Measurements from ENCODE around the gene PCCA. TPM values are rescaled to one million over a fixed set of nuclear protein-coding genes. Genes with fewer than 3 reads are reported as not detected.
"Not testable (repeated sequence)": the region's sequence is repeated elsewhere in the genome, so short reads cannot be mapped to it uniquely, and the experiment has no call there.

The PCCA gene
- polyA plus RNA-seq, 1 experiment: 3.0 TPM

- ChIA-PET POLR2A (no interaction called here), CTCF (interaction anchor here (1.0 to 1.4 kb wide), 2 partner anchors 10 to 127 kb away, joined by 4 read pairs; no protein-coding TSS in a partner anchor)
- no peaks in the 10 kb centered on the region for H3K36me3 ChIP-seq (ENCODE audit: control insufficient read depth, insufficient read depth, low read length)
- DNase-seq (ENCODE audit: low read depth): no peak
- H3K27me3 ChIP-seq (ENCODE audit: control insufficient read depth, insufficient read depth, low read length): no peaks in the 10 kb centered on the region
- no peak for TF ChIP-seq CTCF (IDR thresholded peaks at IDR 0.05; ENCODE audit: insufficient read depth, low read depth, low read length)
- H3K4me3 ChIP-seq (ENCODE audit: low read depth, low read length): no peak overlapping the region
Measured at GRCh38 chr13:100387416-100387815, 298.5 kb downstream of the PCCA start.

- H3K27me3 ChIP-seq (ENCODE audit: control insufficient read depth, insufficient read depth, low read length); H3K4me3 ChIP-seq (ENCODE audit: low read depth, low read length); H3K36me3 ChIP-seq (ENCODE audit: control insufficient read depth, insufficient read depth, low read length); DNase-seq (ENCODE audit: low read depth); POLR2A ChIA-PET: not testable (repeated sequence)
- CTCF ChIA-PET: interaction anchor here (1.4 kb wide), 1 partner anchor 126 kb away, joined by 4 read pairs; no protein-coding TSS in a partner anchor
Measured at GRCh38 chr13:100388150-100388549, 299.3 kb downstream of the PCCA start.

GRCh38 chr13:100388923-100389322, 300.0 kb downstream of the PCCA start:
- Histone ChIP-seq H3K36me3 (ENCODE audit: control insufficient read depth, insufficient read depth, low read length) (no peaks in the 10 kb centered on the region), H3K4me3 (ENCODE audit: low read depth, low read length) (no peak overlapping the region), H3K27me3 (ENCODE audit: control insufficient read depth, insufficient read depth, low read length) (no peaks in the 10 kb centered on the region)
- POLR2A ChIA-PET: no interaction called here
- no peak for DNase-seq (ENCODE audit: low read depth)
- no peak for TF ChIP-seq CTCF (IDR thresholded peaks at IDR 0.05; ENCODE audit: insufficient read depth, low read depth, low read length)
- CTCF ChIA-PET: interaction anchor here (0.8 to 1.4 kb wide), 2 partner anchors 122 to 126 kb away, joined by 3 to 4 read pairs; no protein-coding TSS in a partner anchor

- TF ChIP-seq CTCF (IDR thresholded peaks at IDR 0.05; ENCODE audit: insufficient read depth, low read depth, low read length): no peak
- Histone ChIP-seq H3K36me3 (ENCODE audit: control insufficient read depth, insufficient read depth, low read length) (no peaks in the 10 kb centered on the region), H3K27me3 (ENCODE audit: control insufficient read depth, insufficient read depth, low read length) (no peaks in the 10 kb centered on the region), H3K4me3 (ENCODE audit: low read depth, low read length) (no peak overlapping the region)
- POLR2A ChIA-PET: no interaction called here
- CTCF ChIA-PET: interaction anchor here (0.8 kb wide), 1 partner anchor 122 kb away, joined by 3 read pairs; no protein-coding TSS in a partner anchor
- no peak for DNase-seq (ENCODE audit: low read depth)
Measured at GRCh38 chr13:100389617-100390016, 300.7 kb downstream of the PCCA start.

- ChIA-PET POLR2A (interaction anchor here (0.6 kb wide), 1 partner anchor 23 kb away, joined by 13 read pairs; no protein-coding TSS in a partner anchor), CTCF (interaction anchor here (0.6 kb wide), 1 partner anchor 181 kb away, joined by 3 read pairs; no protein-coding TSS in a partner anchor)
- Histone ChIP-seq H3K27me3 (ENCODE audit: control insufficient read depth, insufficient read depth, low read length) (no peaks in the 10 kb centered on the region), H3K36me3 (ENCODE audit: control insufficient read depth, insufficient read depth, low read length) (no peaks in the 10 kb centered on the region), H3K4me3 (ENCODE audit: low read depth, low read length) (no peak overlapping the region)
- peak; percentile 99 for DNase-seq (ENCODE audit: low read depth)
- TF ChIP-seq CTCF (IDR thresholded peaks at IDR 0.05; ENCODE audit: insufficient read depth, low read depth, low read length): no peak
Measured at GRCh38 chr13:100392709-100393630, 304.1 kb downstream of the PCCA start.
